GM18517 (cell line): ENCODE data around the gene DAZ4.
"Not testable (repeated sequence)": the region's sequence is repeated elsewhere in the genome, so short reads cannot be mapped to it uniquely, and the experiment has no call there.

Source experiments
- ATAC-seq: cut with Tn5 transposase; IDR thresholded peaks from one replicate; pipeline ENCODE4 v1.9.1; 2021; ENCODE audit warnings: mild to moderate bottlenecking, moderate library complexity; ENCODE audit not compliant: unreplicated experiment

DAZ4 gene, protein sequence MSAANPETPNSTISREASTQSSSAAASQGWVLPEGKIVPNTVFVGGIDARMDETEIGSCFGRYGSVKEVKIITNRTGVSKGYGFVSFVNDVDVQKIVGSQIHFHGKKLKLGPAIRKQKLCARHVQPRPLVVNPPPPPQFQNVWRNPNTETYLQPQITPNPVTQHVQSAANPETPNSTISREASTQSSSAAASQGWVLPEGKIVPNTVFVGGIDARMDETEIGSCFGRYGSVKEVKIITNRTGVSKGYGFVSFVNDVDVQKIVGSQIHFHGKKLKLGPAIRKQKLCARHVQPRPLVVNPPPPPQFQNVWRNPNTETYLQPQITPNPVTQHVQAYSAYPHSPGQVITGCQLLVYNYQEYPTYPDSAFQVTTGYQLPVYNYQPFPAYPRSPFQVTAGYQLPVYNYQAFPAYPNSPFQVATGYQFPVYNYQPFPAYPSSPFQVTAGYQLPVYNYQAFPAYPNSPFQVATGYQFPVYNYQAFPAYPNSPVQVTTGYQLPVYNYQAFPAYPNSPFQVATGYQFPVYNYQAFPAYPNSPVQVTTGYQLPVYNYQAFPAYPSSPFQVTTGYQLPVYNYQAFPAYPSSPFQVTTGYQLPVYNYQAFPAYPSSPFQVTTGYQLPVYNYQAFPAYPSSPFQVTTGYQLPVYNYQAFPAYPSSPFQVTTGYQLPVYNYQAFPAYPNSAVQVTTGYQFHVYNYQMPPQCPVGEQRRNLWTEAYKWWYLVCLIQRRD

GRCh38 chrY:24833619-24834018 lies at the start of gene DAZ4:
Gene DAZ4, plus strand, starts transcription at chrY:24833919. Its CDS starts 208 bp downstream, at chrY:24834127.
- not testable (repeated sequence) for ATAC-seq

DNA sequence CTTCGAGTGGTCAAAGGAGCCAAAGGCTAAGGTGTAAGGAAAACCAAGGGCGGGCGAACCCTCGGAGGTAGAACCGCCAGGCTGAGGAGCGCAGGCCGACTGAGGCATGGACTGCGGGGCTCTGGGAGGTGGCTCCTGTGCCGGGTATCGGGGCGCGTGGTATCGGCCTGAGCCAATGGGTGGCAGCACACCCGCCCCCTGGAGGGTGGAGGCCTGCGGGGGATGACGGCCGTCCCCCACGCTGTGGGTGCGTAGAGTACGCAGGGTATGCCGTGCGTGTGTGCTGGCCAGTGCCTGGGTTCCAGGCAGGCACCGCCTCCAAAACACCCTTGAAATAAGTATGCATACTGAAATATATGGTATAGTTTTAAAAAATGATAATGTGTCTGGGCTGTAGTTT lies 20.4 kb upstream of the DAZ4 start, which contains the start of gene DAZ3:
Gene DAZ3, minus strand, starts transcription at position 101 of the 400 bp plus-strand sequence. CDS start 208 bp downstream, outside the sequence.
- not testable (repeated sequence) for ATAC-seq

GRCh38 chrY:24821836-24822235 lies 11.9 kb upstream of the DAZ4 start:
- not testable (repeated sequence) for ATAC-seq

DNA sequence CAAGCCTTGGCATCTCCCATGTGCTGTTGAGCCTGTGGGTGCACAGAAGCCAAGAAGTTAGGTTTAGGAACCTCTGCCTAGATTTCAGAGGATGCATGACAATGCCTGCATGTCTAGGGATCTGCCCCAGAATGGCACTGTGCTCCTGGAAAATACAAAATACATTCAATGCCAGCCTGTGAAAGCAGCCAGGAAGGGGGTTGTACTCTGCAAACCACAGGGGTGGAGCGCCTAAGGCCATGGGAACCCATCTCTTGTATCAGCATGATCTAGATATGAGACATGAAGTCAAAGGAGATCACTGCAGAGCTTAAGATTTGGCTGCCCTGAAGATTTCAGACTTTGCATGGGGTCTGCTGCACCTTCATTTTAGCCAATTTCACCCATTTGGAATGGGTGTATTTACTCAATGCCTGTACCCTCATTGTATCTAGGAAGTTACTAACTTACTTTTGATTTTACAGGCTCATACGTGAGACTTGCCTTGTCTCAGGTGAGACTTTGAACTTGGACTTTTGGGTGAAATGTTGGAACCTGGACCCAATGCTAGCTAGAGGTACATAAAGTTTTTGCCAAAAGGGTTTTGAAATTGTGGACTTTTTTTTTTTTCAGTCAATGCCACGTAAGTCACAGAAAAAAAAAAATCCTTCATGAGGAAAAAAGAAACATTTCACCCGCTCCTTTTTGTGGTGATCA lies 9.4 kb upstream of the DAZ4 start:
- not testable (repeated sequence) for ATAC-seq

GRCh38 chrY:24825069-24825468 lies 8.7 kb upstream of the DAZ4 start:
- ATAC-seq: not testable (repeated sequence)
